Pancreas (tissue), 10 donors: Measurements from ENCODE around the gene ESRRB. TPM values are rescaled to one million over a fixed set of nuclear protein-coding genes. Genes with fewer than 3 reads are reported as not detected.

Experiments used
- ATAC-seq, 4 donors: fragments of 200-7000 bp; cut with Tn5 transposase; one replicate each; pipeline versions ENCODE4 v1.8.0 to v1.9.1; 2020; ENCODE audit warnings: mild to moderate bottlenecking in 4 of 4, moderate library complexity in 4 of 4
- DNase-seq, 6 donors: peaks; one replicate each; pipeline ENCODE4 v3.0.0-alpha.2; 2020
- FAIRE-seq: peaks from 2 replicates; lab custom pipeline; 2012; peaks lifted over from hg19 to GRCh38; lab: Jason Lieb, UNC
- H3K27ac ChIP-seq, 4 donors: fragments of 200-600 bp; sonication (generic); 1 replicate in 3 of 4; 2 replicates in 1 of 4; pipeline versions ENCODE4 v1.5.0 to v1.8.0; 2020
- H3K27me3 ChIP-seq, 4 donors: fragments of 200-600 bp; one replicate each; pipeline ENCODE4 v1.8.0; 2021
- H3K36me3 ChIP-seq, 3 donors: fragments of 200-600 bp; sonication (generic) in 1 of 3; one replicate each; pipeline versions ENCODE4 v1.5.0 to v1.8.0; 2020 to 2021
- H3K4me1 ChIP-seq, 3 donors: fragments of 200-600 bp; one replicate each; pipeline ENCODE4 v1.8.0; 2021
- H3K4me3 ChIP-seq, 4 donors: fragments of 200-600 bp; sonication (generic) in 2 of 4; one replicate each; pipeline versions ENCODE4 v1.5.0 to v1.8.0; 2020 to 2021
- H3K9me3 ChIP-seq, 4 donors: fragments of 200-600 bp; one replicate each; pipeline ENCODE4 v1.8.0; 2021
- CTCF ChIP-seq, 4 donors: fragments of 200-600 bp; sonication (generic) in 3 of 4; IDR thresholded peaks; one replicate each; pipeline versions ENCODE4 v1.5.0 to v1.8.0; 2021; ENCODE audit warnings: antibody characterized with exemption in 4 of 4
- WGBS, 2 donors: extraction: QIAGEN DNeasy Blood & Tissue Kit; methylation state at CpG; one replicate each; pipeline ENCODE4 v1.1.7; 2013; 5-methylcytosine and 5-hydroxymethylcytosine counted together
- intact Hi-C, 3 donors: fragments of 100-400 bp; cut with DNase I; formaldehyde crosslinking; loops; one replicate each; pipeline versions ENCODE4 v1.11.1 to v1.14.2; 2022
- polyA plus RNA-seq, 2 donors: library from polyadenylated mRNA; stranded (reverse); fragments of 200-250 nt; gene quantifications; one replicate each; pipeline ENCODE4 v1.2.3, GENCODE V29; 2013
- total RNA-seq, 6 donors: library from RNA; stranded (reverse); fragmentation: NEBNext Ultra II Directional in 4 of 6; extraction: Animal tissue kit (Norgen Biotek cat#: 25700) in 4 of 6; gene quantifications; one replicate each; pipeline versions ENCODE4 v1.2.1 to v1.2.4, GENCODE V29; 2021 to 2023
- donor health status: healthy with polysubstance abuse.
- donor health status: DM: no; HTN: no; CAD: no; lungs with moderate emphysema.
- donor health status: DM: no; HTN: no; CAD: no.
- donor health status: control.
- donor health status: control.
- donor health status: Bipolar disorder and iron deficiency.
- donor health status: DM: yes; HTN: yes; CAD: no.
- donor health status: DM: no; HTN: no; CAD: no.
- donor health status: DM: no; HTN: no; CAD: no.
- donor health status: DM: yes; HTN: yes; CAD: no.

ESRRB gene
- total and polyA plus RNA-seq, 8 donors: 0.14 to 0.85 (median 0.50) TPM; not detected in 2

- FAIRE-seq: no peak
- intact Hi-C loops: loop anchor here in 2 of 3 donors (5.0 kb wide), 1 partner anchor 300 kb away; no protein-coding TSS in a partner anchor
- Histone ChIP-seq H3K27me3 (no peaks in the 10 kb centered on the region), H3K9me3 (no peaks in the 10 kb centered on the region), H3K4me3 (no peak overlapping the region), H3K4me1 (no peaks in the 10 kb centered on the region), H3K36me3 (no peaks in the 10 kb centered on the region), H3K27ac (no peak overlapping the region)
- no peak for ATAC-seq
- DNase-seq: no peak
- TF ChIP-seq CTCF (IDR thresholded peaks at IDR 0.05): no peak
- WGBS, 2 donors: 84 to 100% methylated on average over 4 to 5 of the region's 5 CpGs
These were observed 24.0 kb upstream of the ESRRB start for GRCh38 chr14:76351941-76352340.

GRCh38 chr14:76352639-76353281, 23.2 kb upstream of the ESRRB start:
- no peak for FAIRE-seq
- peak overlapping the region in 2 of 4 donors; percentile 26 to 35 for H3K4me3 ChIP-seq
- 5 to 6% methylated on average over 38 to 40 of the region's 40 CpGs for WGBS, 2 donors

GRCh38 chr14:76354310-76354709, 21.6 kb upstream of the ESRRB start:
- DNase-seq (no peak), ATAC-seq (no peak), FAIRE-seq (no peak)
- Histone ChIP-seq H3K36me3 (no peaks in the 10 kb centered on the region), H3K9me3 (no peaks in the 10 kb centered on the region), H3K4me1 (no peaks in the 10 kb centered on the region), H3K27me3 (no peaks in the 10 kb centered on the region), H3K4me3 (no peak overlapping the region), H3K27ac (no peak overlapping the region)
- TF ChIP-seq CTCF (IDR thresholded peaks at IDR 0.05): no peak
- intact Hi-C loops: loop anchor here in 2 of 3 donors (5.0 kb wide), 1 partner anchor 302 kb away; no protein-coding TSS in a partner anchor
- 82 to 93% methylated on average over 4 of the region's 4 CpGs for WGBS, 2 donors

More at GRCh38 chr14:76352639-76353281, 23.2 kb upstream of the ESRRB start:
- Histone ChIP-seq H3K27ac (no peak overlapping the region), H3K9me3 (no peaks in the 10 kb centered on the region), H3K36me3 (no peaks in the 10 kb centered on the region), H3K4me1 (no peaks in the 10 kb centered on the region), H3K27me3 (no peaks in the 10 kb centered on the region)
- ATAC-seq (peak; percentile 84 to 94 (median 91)), DNase-seq (peak; percentile 24 to 90 (median 62))
- peak; percentile 51 to 83 (median 76) for TF ChIP-seq CTCF (IDR thresholded peaks at IDR 0.05)
- intact Hi-C loops: loop anchor here in 2 of 3 donors (5.0 kb wide), 1 partner anchor 300 kb away; no protein-coding TSS in a partner anchor

- Histone ChIP-seq H3K36me3 (no peaks in the 10 kb centered on the region), H3K9me3 (no peaks in the 10 kb centered on the region), H3K27me3 (no peaks in the 10 kb centered on the region), H3K27ac (no peak overlapping the region), H3K4me1 (no peaks in the 10 kb centered on the region), H3K4me3 (no peak overlapping the region)
- no peak for TF ChIP-seq CTCF (IDR thresholded peaks at IDR 0.05)
- WGBS, 2 donors: 67 to 74% methylated on average over 3 of the region's 3 CpGs
- no peak for FAIRE-seq
- no peak for DNase-seq
- ATAC-seq: no peak
- intact Hi-C loops: no loop called here
These were observed 20.2 kb upstream of the ESRRB start for GRCh38 chr14:76355771-76356170.

- Histone ChIP-seq H3K27me3 (no peaks in the 10 kb centered on the region), H3K27ac (no peak overlapping the region), H3K36me3 (no peaks in the 10 kb centered on the region), H3K9me3 (no peaks in the 10 kb centered on the region), H3K4me3 (no peak overlapping the region), H3K4me1 (peaks cover 0 to under 1% (median 0%) of the 10 kb centered on the region in 3 donors)
- no peak for FAIRE-seq
- WGBS, 2 donors: 81 to 90% methylated on average over 7 of the region's 7 CpGs
- intact Hi-C loops: no loop called here
- no peak for ATAC-seq
- no peak for DNase-seq
- no peak for TF ChIP-seq CTCF (IDR thresholded peaks at IDR 0.05)
These were observed 4.9 kb upstream of the ESRRB start for GRCh38 chr14:76371066-76371465.
